Measurements from ENCODE around the gene INPP4B.

Gene INPP4B

DNA sequence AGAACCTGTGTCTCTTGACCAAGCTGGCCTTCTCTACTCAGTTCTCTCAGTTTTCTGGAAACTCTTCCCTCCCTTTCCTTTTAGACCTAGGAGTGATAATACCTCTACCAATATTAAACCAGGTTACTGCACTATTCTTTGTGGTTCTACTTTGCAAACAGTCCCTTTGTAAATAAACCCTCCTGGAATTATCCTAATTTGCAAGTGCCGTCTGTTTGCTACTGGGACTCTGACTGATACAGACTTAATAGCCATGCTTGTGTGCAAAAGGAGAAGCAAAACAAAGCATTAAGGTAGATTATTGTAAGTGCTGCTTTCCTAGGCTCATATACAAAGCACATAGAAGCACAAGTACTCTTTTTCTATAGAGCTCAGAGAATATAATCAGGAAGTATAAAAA lies 507.0 kb downstream of the INPP4B start:
- Histone ChIP-seq H3K36me3 (ENCODE audit: control insufficient read depth in 1 of 2, insufficient read depth in 2 of 2, low read length in 2 of 2) (no peaks in the 10 kb centered on the region), H3K14ac (ENCODE audit: low read length) (no peak overlapping the region), H4K91ac (ENCODE audit: low read depth, low read length) (no peak overlapping the region), H3K27ac (ENCODE audit: low read depth, low read length) (no peak overlapping the region), H3K4me2 (ENCODE audit: low read length) (no peak overlapping the region), H2AK5ac (ENCODE audit: low read length) (no peak overlapping the region), H3K4ac (ENCODE audit: low read depth, low read length) (no peak overlapping the region), H2BK12ac (ENCODE audit: low read length) (no peak overlapping the region), H3K79me2 (ENCODE audit: control insufficient read depth, insufficient read depth, low read length, poor library complexity) (no peaks in the 10 kb centered on the region), H2AFZ (ENCODE audit: insufficient read depth, low read length, poor library complexity) (no peak overlapping the region), H3K9me3 (ENCODE audit: insufficient read depth, low read depth, low read length) (peaks cover 8% of the 10 kb centered on the region), H3K4me3 (ENCODE audit: low read depth, low read length) (no peak overlapping the region), H3K23ac (ENCODE audit: low read length) (no peak overlapping the region), H3K4me1 (ENCODE audit: control insufficient read depth in 1 of 2, insufficient read depth in 2 of 2, low read length in 2 of 2) (no peaks in the 10 kb centered on the region), H2BK5ac (ENCODE audit: low read depth, low read length, poor library complexity) (no peak overlapping the region), H3K79me1 (ENCODE audit: low read length) (no peaks in the 10 kb centered on the region), H2BK120ac (ENCODE audit: insufficient read depth, low read length, poor library complexity) (no peak overlapping the region), H3K9ac (ENCODE audit: low read length) (no peak overlapping the region), H3K18ac (ENCODE audit: low read length) (no peak overlapping the region), H4K8ac (ENCODE audit: low read depth, low read length) (no peak overlapping the region), H4K12ac (ENCODE audit: low read depth, low read length) (no peak overlapping the region), H3K27me3 (ENCODE audit: insufficient read depth, low read length) (no peaks in the 10 kb centered on the region)
- WGBS (ENCODE audit: extremely low coverage, insufficient coverage, insufficient read length): no CpG with 5 or more reads among the region's 1 CpG
- DNase-seq: no peak

DNA sequence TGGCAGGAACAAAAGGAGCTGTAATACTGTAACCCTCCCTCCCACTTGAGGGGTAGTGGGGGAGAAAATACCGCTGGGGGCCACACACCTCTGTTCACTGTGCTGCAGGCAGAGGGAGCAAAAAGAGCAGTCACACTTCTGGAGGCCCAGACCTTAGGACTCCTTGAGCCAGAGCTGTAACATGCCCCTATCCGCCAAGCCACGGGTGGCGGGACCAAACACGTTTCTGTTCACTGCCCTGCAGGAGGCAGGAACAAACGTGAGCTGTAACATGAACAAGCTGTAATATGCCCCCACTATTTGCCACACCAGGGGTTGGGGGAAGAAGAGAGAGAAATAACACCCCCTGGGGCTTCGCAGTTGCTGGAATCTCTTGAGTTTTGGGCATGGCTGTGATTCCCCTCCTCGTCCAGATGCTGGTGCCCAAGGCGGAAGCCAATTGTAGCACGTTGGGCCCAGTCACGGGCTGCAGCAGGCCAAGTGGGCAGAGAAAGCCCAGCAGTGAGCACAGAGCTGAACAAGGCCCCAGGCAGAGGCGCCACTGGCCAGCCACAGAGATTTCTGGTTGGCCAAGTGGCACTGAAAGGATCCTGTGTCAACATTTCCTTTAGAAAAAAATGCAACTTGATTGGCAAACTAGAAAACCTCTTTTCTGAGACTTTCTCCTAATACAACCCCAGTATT lies 509.7 kb downstream of the INPP4B start:
- H2BK5ac ChIP-seq (ENCODE audit: low read depth, low read length, poor library complexity): no peak overlapping the region
- peak overlapping the region; percentile 4 for H4K12ac ChIP-seq (ENCODE audit: low read depth, low read length)
- WGBS (ENCODE audit: extremely low coverage, insufficient coverage, insufficient read length): no CpG with 5 or more reads among the region's 12 CpGs

DNA sequence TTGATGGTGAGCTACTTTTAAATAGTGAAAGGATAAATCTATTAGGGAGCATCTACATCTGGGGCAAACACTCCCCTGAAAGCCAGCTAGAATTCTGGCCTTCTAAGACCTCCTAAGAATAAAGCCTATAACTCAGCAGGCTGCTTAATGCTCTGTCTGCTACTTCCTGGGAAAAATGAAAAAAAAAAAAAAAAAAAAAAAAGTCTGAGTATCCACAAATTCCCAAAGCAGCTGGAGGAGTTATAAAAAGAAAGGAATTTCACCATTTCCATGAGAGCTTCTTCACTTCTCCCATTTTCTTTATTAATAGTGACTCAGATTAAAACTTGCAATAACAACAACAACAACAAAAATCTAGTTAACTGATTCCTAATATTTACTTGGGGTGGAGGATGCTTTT lies 511.2 kb downstream of the INPP4B start:
- H3K79me2 ChIP-seq (ENCODE audit: control insufficient read depth, insufficient read depth, low read length, poor library complexity): peaks cover 1% of the 10 kb centered on the region
- no peak overlapping the region for H3K18ac ChIP-seq (ENCODE audit: low read length)
- H3K9me3 ChIP-seq (ENCODE audit: insufficient read depth, low read depth, low read length): peaks cover 6% of the 10 kb centered on the region
- no peak for DNase-seq
- no peaks in the 10 kb centered on the region for H3K36me3 ChIP-seq (ENCODE audit: control insufficient read depth in 1 of 2, insufficient read depth in 2 of 2, low read length in 2 of 2)
- no peaks in the 10 kb centered on the region for H3K27me3 ChIP-seq (ENCODE audit: insufficient read depth, low read length)
- H3K79me1 ChIP-seq (ENCODE audit: low read length): no peaks in the 10 kb centered on the region
- peaks cover 2% of the 10 kb centered on the region in 2 experiments for H3K4me1 ChIP-seq (ENCODE audit: control insufficient read depth in 1 of 2, insufficient read depth in 2 of 2, low read length in 2 of 2)
- H4K91ac ChIP-seq (ENCODE audit: low read depth, low read length): no peak overlapping the region
- H4K8ac ChIP-seq (ENCODE audit: low read depth, low read length): no peak overlapping the region
- no peak overlapping the region for H2AK5ac ChIP-seq (ENCODE audit: low read length)
- no peak overlapping the region for H2BK12ac ChIP-seq (ENCODE audit: low read length)
- H3K4ac ChIP-seq (ENCODE audit: low read depth, low read length): no peak overlapping the region
- H3K9ac ChIP-seq (ENCODE audit: low read length): no peak overlapping the region
- H2BK5ac ChIP-seq (ENCODE audit: low read depth, low read length, poor library complexity): no peak overlapping the region
- H3K23ac ChIP-seq (ENCODE audit: low read length): no peak overlapping the region
- no peak overlapping the region for H2BK120ac ChIP-seq (ENCODE audit: insufficient read depth, low read length, poor library complexity)
- H4K12ac ChIP-seq (ENCODE audit: low read depth, low read length): no peak overlapping the region
- no peak overlapping the region for H3K27ac ChIP-seq (ENCODE audit: low read depth, low read length)
- H2AFZ ChIP-seq (ENCODE audit: insufficient read depth, low read length, poor library complexity): no peak overlapping the region
- H3K4me2 ChIP-seq (ENCODE audit: low read length): no peak overlapping the region
- no peak overlapping the region for H3K4me3 ChIP-seq (ENCODE audit: low read depth, low read length)
- H3K14ac ChIP-seq (ENCODE audit: low read length): no peak overlapping the region

More for the DNA sequence above, 509.7 kb downstream of the INPP4B start:
- no peak overlapping the region for H3K4ac ChIP-seq (ENCODE audit: low read depth, low read length)
- H3K4me1 ChIP-seq (ENCODE audit: control insufficient read depth in 1 of 2, insufficient read depth in 2 of 2, low read length in 2 of 2): no peaks in the 10 kb centered on the region
- no peak overlapping the region for H3K9ac ChIP-seq (ENCODE audit: low read length)
- no peaks in the 10 kb centered on the region for H3K79me1 ChIP-seq (ENCODE audit: low read length)
- H3K4me2 ChIP-seq (ENCODE audit: low read length): no peak overlapping the region
- no peaks in the 10 kb centered on the region for H3K36me3 ChIP-seq (ENCODE audit: control insufficient read depth in 1 of 2, insufficient read depth in 2 of 2, low read length in 2 of 2)
- no peaks in the 10 kb centered on the region for H3K79me2 ChIP-seq (ENCODE audit: control insufficient read depth, insufficient read depth, low read length, poor library complexity)
- H4K91ac ChIP-seq (ENCODE audit: low read depth, low read length): no peak overlapping the region
- H3K9me3 ChIP-seq (ENCODE audit: insufficient read depth, low read depth, low read length): peaks cover 8% of the 10 kb centered on the region
- no peak overlapping the region for H3K23ac ChIP-seq (ENCODE audit: low read length)
- H2AFZ ChIP-seq (ENCODE audit: insufficient read depth, low read length, poor library complexity): no peak overlapping the region
- no peaks in the 10 kb centered on the region for H3K27me3 ChIP-seq (ENCODE audit: insufficient read depth, low read length)
- no peak overlapping the region for H4K8ac ChIP-seq (ENCODE audit: low read depth, low read length)
- H2BK12ac ChIP-seq (ENCODE audit: low read length): no peak overlapping the region
- H3K4me3 ChIP-seq (ENCODE audit: low read depth, low read length): no peak overlapping the region
- no peak overlapping the region for H2AK5ac ChIP-seq (ENCODE audit: low read length)
- H3K27ac ChIP-seq (ENCODE audit: low read depth, low read length): no peak overlapping the region
- H3K18ac ChIP-seq (ENCODE audit: low read length): no peak overlapping the region
- no peak overlapping the region for H2BK120ac ChIP-seq (ENCODE audit: insufficient read depth, low read length, poor library complexity)
- no peak overlapping the region for H3K14ac ChIP-seq (ENCODE audit: low read length)
- DNase-seq: no peak

DNA sequence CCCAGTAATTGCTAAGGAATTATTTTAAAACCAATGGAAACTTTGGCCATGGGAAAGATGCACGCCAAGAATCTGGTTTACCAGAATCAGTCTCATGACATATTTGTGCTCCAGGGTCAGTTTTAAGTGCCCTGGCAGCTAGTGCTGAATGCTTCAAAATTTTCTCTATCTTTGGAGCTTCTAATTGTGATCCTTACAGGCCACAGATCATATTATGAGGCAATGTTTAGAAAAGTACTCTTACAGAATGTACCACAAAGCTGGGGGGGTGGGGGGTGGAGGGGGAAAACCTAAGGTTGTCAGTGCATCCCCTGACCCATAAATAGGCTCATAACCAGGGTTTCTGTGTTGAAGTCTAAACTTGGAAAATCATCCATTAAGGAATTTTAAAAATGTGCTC lies 514.5 kb downstream of the INPP4B start:
- no peak overlapping the region for H2BK12ac ChIP-seq (ENCODE audit: low read length)
- peaks cover 1% of the 10 kb centered on the region for H3K79me2 ChIP-seq (ENCODE audit: control insufficient read depth, insufficient read depth, low read length, poor library complexity)
- H3K79me1 ChIP-seq (ENCODE audit: low read length): no peaks in the 10 kb centered on the region
- no peak overlapping the region for H3K9ac ChIP-seq (ENCODE audit: low read length)
- H3K18ac ChIP-seq (ENCODE audit: low read length): no peak overlapping the region
- H3K4me3 ChIP-seq (ENCODE audit: low read depth, low read length): no peak overlapping the region
- no peak overlapping the region for H3K14ac ChIP-seq (ENCODE audit: low read length)
- H3K27me3 ChIP-seq (ENCODE audit: insufficient read depth, low read length): no peaks in the 10 kb centered on the region
- peaks cover 2% of the 10 kb centered on the region in 2 experiments for H3K4me1 ChIP-seq (ENCODE audit: control insufficient read depth in 1 of 2, insufficient read depth in 2 of 2, low read length in 2 of 2)
- H3K23ac ChIP-seq (ENCODE audit: low read length): no peak overlapping the region
- no peak overlapping the region for H4K8ac ChIP-seq (ENCODE audit: low read depth, low read length)
- H3K9me3 ChIP-seq (ENCODE audit: insufficient read depth, low read depth, low read length): peaks cover 6% of the 10 kb centered on the region
- H4K91ac ChIP-seq (ENCODE audit: low read depth, low read length): no peak overlapping the region
- H2AFZ ChIP-seq (ENCODE audit: insufficient read depth, low read length, poor library complexity): no peak overlapping the region
- H2BK5ac ChIP-seq (ENCODE audit: low read depth, low read length, poor library complexity): no peak overlapping the region
- no peak overlapping the region for H4K12ac ChIP-seq (ENCODE audit: low read depth, low read length)
- no peak overlapping the region for H3K4ac ChIP-seq (ENCODE audit: low read depth, low read length)
- no peak for DNase-seq
- no peaks in the 10 kb centered on the region for H3K36me3 ChIP-seq (ENCODE audit: control insufficient read depth in 1 of 2, insufficient read depth in 2 of 2, low read length in 2 of 2)
- H2BK120ac ChIP-seq (ENCODE audit: insufficient read depth, low read length, poor library complexity): no peak overlapping the region
- no peak overlapping the region for H3K27ac ChIP-seq (ENCODE audit: low read depth, low read length)
- H2AK5ac ChIP-seq (ENCODE audit: low read length): no peak overlapping the region
- no peak overlapping the region for H3K4me2 ChIP-seq (ENCODE audit: low read length)
- no CpG with 5 or more reads among the region's 1 CpG for WGBS (ENCODE audit: extremely low coverage, insufficient coverage, insufficient read length)
